ENCODE measurements around the gene PFN3. TPM values are rescaled to one million over a fixed set of nuclear protein-coding genes. Genes with fewer than 3 reads are reported as not detected.

The PFN3 gene
- total RNA-seq, 1 donor from 2014 or later: not detected

DNA sequence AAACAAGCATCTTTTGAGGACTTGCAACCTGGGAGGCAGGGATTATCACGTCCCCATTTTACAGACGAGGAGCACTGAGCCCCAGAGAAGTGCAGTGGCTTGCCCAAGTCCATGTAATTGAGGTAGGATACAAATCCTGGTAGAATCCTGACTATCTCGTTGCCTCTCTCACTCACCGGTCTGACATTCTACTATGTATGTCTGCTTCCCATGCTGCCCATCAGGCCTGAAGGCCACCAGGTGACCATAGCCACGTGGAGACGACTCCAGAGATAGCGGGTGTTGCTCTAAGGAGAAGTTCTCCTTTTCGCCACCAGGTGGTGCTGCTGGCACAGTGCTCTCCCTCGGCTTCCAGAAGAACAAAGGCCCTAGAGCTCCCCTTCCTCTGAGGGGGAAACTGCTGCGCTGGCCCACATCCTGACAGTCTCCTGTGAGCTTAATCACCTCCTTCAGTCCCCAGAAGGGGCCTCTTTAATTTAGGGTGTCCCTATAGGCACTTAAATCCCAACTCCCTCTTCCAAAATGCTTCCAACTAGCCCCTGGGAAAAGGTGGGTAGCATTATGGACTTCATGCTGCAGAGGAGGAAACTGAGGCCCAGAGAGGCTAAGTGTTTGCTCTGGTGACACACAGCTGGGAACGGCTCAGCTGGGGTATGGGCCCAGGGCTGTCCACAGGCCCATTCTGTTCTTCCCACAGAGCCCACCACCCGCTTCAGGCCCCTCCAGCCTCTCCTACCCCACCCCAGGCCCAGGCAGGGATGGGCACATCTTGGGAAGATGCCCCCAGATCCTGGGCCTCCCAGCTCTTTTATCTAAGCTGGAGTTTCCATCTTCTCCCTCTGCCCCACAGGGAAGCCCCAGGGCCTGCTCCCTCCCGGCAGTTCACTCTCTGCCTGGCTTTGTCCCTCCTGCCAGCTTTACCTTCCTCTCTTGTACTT lies 9.8 kb downstream of the PFN3 start:
- Mint-ChIP-seq H3K27ac (no peak overlapping the region), H3K9me3 (no peaks in the 10 kb centered on the region), H3K27me3 (peaks cover 1% of the 10 kb centered on the region), H3K4me1 (peaks cover 29% of the 10 kb centered on the region), H3K4me3 (no peak overlapping the region), H3K36me3 (ENCODE audit: low read depth) (no peaks in the 10 kb centered on the region)
- DNase-seq (peak; percentile 71), ATAC-seq (ENCODE audit: low read depth) (peak; percentile 93)
- intact Hi-C loops (cut with micrococcal nuclease): loop anchor here (1.0 to 10.0 kb wide), 7 partner anchors 13 to 672 kb away; partner anchors contain the start of genes RGS14 and TMED9
- TF ChIP-seq, protein P1, sequence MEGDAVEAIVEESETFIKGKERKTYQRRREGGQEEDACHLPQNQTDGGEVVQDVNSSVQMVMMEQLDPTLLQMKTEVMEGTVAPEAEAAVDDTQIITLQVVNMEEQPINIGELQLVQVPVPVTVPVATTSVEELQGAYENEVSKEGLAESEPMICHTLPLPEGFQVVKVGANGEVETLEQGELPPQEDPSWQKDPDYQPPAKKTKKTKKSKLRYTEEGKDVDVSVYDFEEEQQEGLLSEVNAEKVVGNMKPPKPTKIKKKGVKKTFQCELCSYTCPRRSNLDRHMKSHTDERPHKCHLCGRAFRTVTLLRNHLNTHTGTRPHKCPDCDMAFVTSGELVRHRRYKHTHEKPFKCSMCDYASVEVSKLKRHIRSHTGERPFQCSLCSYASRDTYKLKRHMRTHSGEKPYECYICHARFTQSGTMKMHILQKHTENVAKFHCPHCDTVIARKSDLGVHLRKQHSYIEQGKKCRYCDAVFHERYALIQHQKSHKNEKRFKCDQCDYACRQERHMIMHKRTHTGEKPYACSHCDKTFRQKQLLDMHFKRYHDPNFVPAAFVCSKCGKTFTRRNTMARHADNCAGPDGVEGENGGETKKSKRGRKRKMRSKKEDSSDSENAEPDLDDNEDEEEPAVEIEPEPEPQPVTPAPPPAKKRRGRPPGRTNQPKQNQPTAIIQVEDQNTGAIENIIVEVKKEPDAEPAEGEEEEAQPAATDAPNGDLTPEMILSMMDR (IDR thresholded peaks at IDR 0.05): peak; percentile 29
- ChIA-PET POLR2A (interaction anchor here (0.6 to 2.5 kb wide), 7 partner anchors 13 to 765 kb away, joined by 3 to 21 read pairs (median 5); no protein-coding TSS in a partner anchor), CTCF (interaction anchor here (0.6 to 5.6 kb wide), 26 partner anchors 12 to 277 kb away, joined by 3 to 89 read pairs (median 5); partner anchors contain the start of genes DBN1, GRK6, PDLIM7 and PFN3)

DNA sequence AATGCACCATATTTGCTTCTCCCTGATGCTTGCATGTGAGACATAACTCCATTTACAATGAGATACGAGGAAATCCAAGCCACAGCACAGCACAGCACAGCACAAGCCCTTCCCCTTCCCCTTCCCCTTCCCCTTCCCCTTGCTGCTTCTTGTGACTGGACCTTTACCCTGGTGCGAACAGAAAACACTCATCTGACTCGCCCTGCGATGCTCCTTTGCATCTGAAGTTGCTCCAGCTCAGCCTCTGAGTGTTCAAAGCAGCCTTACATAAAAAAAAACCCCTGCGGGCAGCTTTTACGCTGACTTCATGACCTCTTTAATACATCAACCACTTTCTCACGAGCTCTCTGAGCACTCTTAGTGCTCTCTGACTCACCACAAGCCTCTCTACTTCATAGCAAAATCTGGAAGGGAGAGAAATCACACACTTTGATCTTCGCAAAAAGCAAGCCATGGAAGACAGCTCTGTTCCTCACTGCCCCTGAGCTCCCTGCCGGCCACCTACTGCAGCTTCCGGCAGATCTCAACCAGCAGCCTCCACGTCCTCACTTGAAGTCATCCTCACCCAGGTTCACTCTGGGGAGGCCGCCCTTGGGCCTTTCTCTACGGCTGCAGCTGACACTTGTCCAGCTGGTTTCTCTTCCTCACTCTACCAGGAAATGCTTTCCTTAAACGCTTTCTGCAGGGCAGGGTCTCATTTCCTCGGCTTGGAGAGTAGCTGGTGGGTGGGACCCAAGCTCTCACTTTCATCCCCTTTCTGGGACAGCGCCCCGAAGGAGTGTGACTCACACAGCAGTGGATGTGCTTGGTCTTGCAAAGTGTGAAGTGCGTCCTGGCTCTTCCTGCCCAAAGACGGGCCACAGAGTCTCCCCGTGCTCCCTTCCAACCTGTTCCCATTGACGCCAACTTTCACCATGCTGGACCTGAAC lies 11.0 kb downstream of the PFN3 start:
- ATAC-seq (ENCODE audit: low read depth) (peak; percentile 20), DNase-seq (no peak)
- intact Hi-C loops (cut with micrococcal nuclease): loop anchor here (1.0 to 10.0 kb wide), 7 partner anchors 14 to 673 kb away; partner anchors contain the start of genes RGS14 and TMED9
- H3K36me3 Mint-ChIP-seq (ENCODE audit: low read depth): no peaks in the 10 kb centered on the region
- TF ChIP-seq, protein P1 (IDR thresholded peaks at IDR 0.05): no peak
- H3K4me3 Mint-ChIP-seq: peak overlapping the region; percentile 5
- POLR2A ChIA-PET: interaction anchor here (0.9 to 2.5 kb wide), 3 partner anchors 12 to 68 kb away, joined by 3 to 6 read pairs (median 3); partner anchors contain the start of gene LMAN2
- peaks cover 29% of the 10 kb centered on the region for H3K4me1 Mint-ChIP-seq
- CTCF ChIA-PET: interaction anchor here (0.9 to 5.6 kb wide), 16 partner anchors 15 to 275 kb away, joined by 3 to 89 read pairs (median 8); partner anchors contain the start of genes GRK6, PDLIM7 and PFN3
- no peaks in the 10 kb centered on the region for H3K9me3 Mint-ChIP-seq
- peak overlapping the region; percentile 1 for H3K27ac Mint-ChIP-seq
- peaks cover 10% of the 10 kb centered on the region for H3K27me3 Mint-ChIP-seq

DNA sequence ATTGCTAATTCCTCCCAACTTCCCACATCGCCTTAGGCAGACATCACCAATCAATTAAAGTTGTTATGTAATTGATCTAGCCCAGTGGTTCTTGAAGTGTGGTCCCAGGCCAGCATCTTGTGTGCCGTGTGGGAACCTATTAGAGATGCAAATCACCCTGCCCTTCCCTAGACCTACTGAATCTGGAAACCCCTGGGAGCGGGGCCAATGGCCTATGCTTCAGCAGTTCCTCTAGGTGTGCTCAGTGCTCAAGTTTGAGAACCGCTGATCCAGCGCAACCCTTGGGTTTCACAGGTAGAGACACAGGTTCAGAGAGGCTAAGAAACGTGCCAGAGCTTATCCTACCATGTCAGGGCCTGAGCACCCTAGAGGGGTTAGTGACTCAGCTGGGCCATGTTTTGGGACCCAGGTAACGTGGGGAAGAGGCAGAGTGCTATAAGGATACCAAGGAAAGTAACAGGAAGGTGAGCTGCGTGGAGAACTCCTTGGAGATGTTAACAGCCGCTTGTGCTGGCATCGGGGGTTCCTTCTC lies 11.9 kb downstream of the PFN3 start:
- TF ChIP-seq, protein P1 (IDR thresholded peaks at IDR 0.05): no peak
- intact Hi-C loops (cut with micrococcal nuclease): no loop called here
- H3K27ac Mint-ChIP-seq: no peak overlapping the region
- ChIA-PET POLR2A (interaction anchor here (1.0 to 2.5 kb wide), 2 partner anchors 13 to 69 kb away, joined by 3 to 6 read pairs; no protein-coding TSS in a partner anchor), CTCF (interaction anchor here (1.1 to 5.6 kb wide), 5 partner anchors 15 to 275 kb away, joined by 3 to 89 read pairs (median 36); partner anchors contain the start of gene PFN3)
- DNase-seq (no peak), ATAC-seq (ENCODE audit: low read depth) (no peak)
- peaks cover 29% of the 10 kb centered on the region for H3K4me1 Mint-ChIP-seq
- peaks cover 10% of the 10 kb centered on the region for H3K27me3 Mint-ChIP-seq
- no peaks in the 10 kb centered on the region for H3K36me3 Mint-ChIP-seq (ENCODE audit: low read depth)
- H3K4me3 Mint-ChIP-seq: no peak overlapping the region
- no peaks in the 10 kb centered on the region for H3K9me3 Mint-ChIP-seq

DNA sequence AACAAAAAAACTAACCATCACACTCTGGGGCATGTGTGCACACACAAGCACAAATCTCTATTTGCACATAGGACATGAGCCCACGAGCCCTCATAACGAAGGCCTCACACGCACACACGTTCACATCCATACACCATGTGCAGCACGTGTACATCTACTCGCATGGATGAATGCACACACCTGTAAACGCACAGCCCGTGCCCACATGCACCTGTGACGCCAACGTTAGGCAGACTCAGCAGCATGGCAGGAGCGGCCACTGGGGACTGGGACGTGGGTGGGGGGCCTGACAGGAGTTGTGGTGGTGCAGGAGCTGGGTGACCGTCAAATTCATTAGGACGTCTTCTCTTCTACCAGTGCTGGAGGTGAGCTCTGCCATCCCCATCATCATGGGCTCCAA lies 13.1 kb downstream of the PFN3 start:
- H3K9me3 Mint-ChIP-seq: no peaks in the 10 kb centered on the region
- DNase-seq (no peak), ATAC-seq (ENCODE audit: low read depth) (no peak)
- no peaks in the 10 kb centered on the region for H3K36me3 Mint-ChIP-seq (ENCODE audit: low read depth)
- peaks cover 27% of the 10 kb centered on the region for H3K4me1 Mint-ChIP-seq
- intact Hi-C loops (cut with micrococcal nuclease): no loop called here
- H3K27ac Mint-ChIP-seq: no peak overlapping the region
- peaks cover 11% of the 10 kb centered on the region for H3K27me3 Mint-ChIP-seq
- ChIA-PET CTCF (interaction anchor here (5.6 kb wide), 1 partner anchor 17 kb away, joined by 85 read pairs; the partner anchor contains the start of gene PFN3), POLR2A (interaction anchor here (0.6 to 0.7 kb wide), 3 partner anchors 71 to 240 kb away, joined by 3 read pairs; partner anchors contain the start of gene PDLIM7)
- no peak overlapping the region for H3K4me3 Mint-ChIP-seq
- TF ChIP-seq, protein P1 (IDR thresholded peaks at IDR 0.05): no peak
